ENCODE results near the gene TRMT10A.
A peak's percentile ranks its signal among the peaks of the same experiment; 100 is the strongest.

Gene TRMT10A, protein sequence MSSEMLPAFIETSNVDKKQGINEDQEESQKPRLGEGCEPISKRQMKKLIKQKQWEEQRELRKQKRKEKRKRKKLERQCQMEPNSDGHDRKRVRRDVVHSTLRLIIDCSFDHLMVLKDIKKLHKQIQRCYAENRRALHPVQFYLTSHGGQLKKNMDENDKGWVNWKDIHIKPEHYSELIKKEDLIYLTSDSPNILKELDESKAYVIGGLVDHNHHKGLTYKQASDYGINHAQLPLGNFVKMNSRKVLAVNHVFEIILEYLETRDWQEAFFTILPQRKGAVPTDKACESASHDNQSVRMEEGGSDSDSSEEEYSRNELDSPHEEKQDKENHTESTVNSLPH

DNA sequence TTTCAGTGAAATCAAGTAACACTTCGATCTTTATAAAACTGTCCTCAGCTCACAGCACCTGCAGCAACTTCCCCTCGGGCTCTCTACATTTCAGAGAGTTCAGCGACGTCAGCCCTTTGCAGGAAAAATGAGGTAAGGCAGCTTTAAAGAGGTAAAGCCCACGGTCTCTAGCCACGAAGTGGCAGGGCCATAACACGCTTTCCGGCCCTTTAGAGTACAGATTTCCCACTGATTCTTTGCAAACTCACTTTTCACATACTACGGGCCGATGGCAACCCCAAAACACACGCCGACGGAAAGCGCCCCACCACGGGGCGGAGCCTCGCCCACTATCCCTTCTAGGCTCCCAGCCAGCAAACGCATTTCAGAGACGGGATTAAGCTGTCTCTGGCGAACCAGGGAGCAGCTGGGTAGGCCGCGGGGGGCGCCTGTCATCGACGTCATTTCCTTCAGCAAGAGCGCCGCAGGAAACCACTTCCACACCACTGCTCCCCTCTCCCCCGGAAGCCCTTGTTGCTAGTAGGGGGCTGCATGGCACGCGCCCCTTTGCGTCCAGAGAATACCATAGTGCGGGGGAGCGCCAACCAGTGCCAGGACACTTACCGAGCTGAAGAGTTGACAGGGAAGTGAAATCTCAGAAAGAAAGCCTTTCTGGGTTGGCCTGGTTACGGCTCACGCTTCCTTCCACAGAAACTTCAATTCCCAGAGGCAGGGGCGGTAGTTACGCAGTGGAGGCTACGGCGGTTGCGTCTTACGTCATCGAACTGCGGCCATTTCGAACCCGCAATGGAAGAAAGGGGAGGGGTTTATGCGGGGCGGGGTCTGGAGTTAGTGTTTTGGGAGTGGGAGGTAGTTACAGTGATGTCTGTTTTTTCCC lies at the start of gene TRMT10A:
TSS of gene TRMT10A (minus strand) at position 730 of the 877 bp plus-strand sequence. CDS start 4,701 bp downstream, outside the sequence.
- DNase-seq, result peak; percentile 91 to 94

- no peak for DNase-seq
Measured at GRCh38 chr4:99612704-99613103, 48.9 kb upstream of the TRMT10A start.

- DNase-seq, result no peak
Measured at GRCh38 chr4:99612281-99612680, 48.4 kb upstream of the TRMT10A start.

DNA sequence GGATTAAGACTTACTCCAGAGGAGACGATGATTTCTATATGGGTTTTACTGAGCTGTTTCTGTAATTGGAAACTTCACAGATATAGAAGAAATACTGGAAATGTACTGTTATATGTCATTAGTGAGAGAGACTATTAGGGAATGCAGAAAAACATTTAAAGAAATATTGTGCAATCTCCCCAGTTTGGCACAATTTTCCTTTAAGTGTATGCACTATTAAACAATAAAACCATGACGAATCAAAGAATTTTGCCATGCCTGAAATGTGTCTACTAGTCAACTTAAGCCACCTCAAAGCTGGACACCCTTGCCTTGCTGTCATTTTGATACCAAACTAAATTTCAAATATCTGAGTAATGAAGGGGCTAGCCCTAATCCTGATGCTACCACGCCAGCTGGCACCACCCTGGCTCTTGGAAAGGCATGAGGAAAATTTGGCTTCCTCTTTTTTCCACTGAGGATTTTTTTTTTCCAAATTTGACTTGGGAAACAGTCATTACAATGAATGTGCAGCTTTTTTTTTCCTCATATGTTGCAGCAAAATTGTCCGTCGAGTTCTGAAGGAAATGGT lies 46.9 kb upstream of the TRMT10A start:
- no peak for DNase-seq

- no peak for DNase-seq
Measured at GRCh38 chr4:99608417-99608816, 44.6 kb upstream of the TRMT10A start.

DNA sequence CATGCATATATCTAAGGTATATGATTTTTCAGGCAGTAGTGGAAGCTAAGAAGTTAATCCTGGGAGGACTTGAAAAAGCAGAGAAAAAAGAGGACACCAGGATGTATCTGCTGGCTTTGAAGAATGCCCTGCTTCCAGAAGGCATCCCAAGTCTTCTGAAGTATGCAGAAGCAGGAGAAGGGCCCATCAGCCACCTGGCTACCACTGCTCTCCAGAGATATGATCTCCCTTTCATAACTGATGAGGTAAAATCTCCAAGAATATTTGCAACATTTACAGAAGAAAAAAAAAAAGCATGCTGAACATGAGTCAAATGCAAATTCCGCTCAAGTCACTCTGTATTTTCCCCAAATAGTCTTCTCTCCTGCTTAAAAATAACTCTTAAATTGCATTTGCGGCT lies 42.9 kb upstream of the TRMT10A start:
- no peak for DNase-seq

DNA sequence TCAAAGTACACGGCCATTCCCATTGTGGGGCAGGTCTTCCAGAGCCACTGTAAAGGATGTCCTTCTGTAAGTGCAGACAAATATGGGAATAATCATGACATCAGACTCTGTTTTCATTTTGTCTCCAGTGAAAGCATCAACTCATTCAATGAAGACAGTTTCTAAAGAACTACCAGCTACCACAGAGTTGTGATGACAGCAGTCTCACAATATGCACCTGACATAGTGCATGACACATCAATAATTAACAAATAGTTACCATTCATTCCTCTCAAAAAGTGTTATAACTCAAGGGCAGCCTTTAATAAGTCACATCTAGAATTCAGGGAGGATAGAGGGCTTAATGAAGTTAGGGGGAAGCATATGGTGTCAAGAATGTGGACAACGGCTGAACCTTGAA lies 31.0 kb upstream of the TRMT10A start:
- DNase-seq, result no peak

GRCh38 chr4:99593781-99594641 lies 30.2 kb upstream of the TRMT10A start:
- DNase-seq, result no peak

- peak; percentile 5 to 46 for DNase-seq
Measured at GRCh38 chr4:99591757-99592156, 27.9 kb upstream of the TRMT10A start.

- no peak for DNase-seq
Measured at GRCh38 chr4:99587803-99588202, 24.0 kb upstream of the TRMT10A start.

DNA sequence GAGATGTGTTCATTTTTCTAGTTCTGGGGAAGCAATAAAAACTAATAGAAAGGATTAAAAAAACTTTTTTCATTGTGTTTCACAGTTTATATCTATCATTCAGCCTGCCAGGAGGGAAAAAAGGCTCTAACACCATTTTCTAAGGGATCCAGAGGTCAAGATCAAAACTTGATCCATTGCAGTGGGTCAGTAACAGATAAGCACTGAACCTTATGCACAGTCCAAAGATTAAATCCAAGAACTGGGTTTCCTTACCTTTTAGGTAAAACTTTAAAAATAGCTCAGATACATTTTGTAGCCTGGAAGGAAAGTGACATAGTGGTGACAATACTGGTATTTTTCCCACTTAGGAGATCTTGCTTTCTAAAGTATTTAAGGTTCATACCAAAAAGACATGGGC lies 23.5 kb upstream of the TRMT10A start:
- DNase-seq, result no peak

- no peak for DNase-seq
Measured at GRCh38 chr4:99586797-99587196, 23.0 kb upstream of the TRMT10A start.

GRCh38 chr4:99586322-99586721 lies 22.5 kb upstream of the TRMT10A start:
- DNase-seq, result no peak

- no peak for DNase-seq
Measured at GRCh38 chr4:99585516-99585915, 21.7 kb upstream of the TRMT10A start.

DNA sequence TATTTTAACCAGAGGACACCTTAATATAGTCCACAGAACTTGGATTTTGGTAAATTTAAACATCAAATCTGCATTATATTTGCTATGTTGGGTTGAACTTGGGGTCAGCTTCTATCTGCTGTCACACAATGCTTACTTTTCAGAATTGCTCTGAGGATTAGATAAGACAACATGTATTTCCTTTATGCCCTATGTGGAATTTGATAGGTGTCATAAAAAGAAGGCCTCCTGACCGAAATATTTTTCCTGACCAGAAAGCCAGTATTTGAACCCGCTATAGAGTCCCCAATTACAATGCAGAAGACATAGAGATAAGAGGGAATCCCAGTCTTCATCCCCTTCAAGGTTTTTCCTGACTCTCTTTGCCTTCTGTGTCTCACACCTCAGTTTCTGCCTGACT lies 14.9 kb upstream of the TRMT10A start:
- DNase-seq, result no peak

GRCh38 chr4:99574530-99575324 lies 10.9 kb upstream of the TRMT10A start, which contains the start of gene MTTP:
Gene MTTP, plus strand, starts transcription at chr4:99574824. Its CDS starts 86 bp downstream, at chr4:99574910.
- no peak for DNase-seq

- DNase-seq, result no peak
Measured at GRCh38 chr4:99573735-99574368, 10.0 kb upstream of the TRMT10A start.

- DNase-seq, result no peak
Measured at GRCh38 chr4:99572527-99573240, 8.8 kb upstream of the TRMT10A start.

- no peak for DNase-seq
Measured at GRCh38 chr4:99571883-99572282, 8.0 kb upstream of the TRMT10A start.

- DNase-seq, result no peak
Measured at GRCh38 chr4:99564921-99565320, 1.1 kb upstream of the TRMT10A start.

- no peak for DNase-seq
Measured at GRCh38 chr4:99552872-99553271, 11.0 kb downstream of the TRMT10A start.

All from NCI-H1930 (cell line).